Upper lobe of right lung (tissue), 1 donor: ENCODE measurements around the gene CROCC. TPM values are rescaled to one million over a fixed set of nuclear protein-coding genes. Genes with fewer than 3 reads are reported as not detected.
A peak's percentile ranks its signal among the peaks of the same experiment; 100 is the strongest.
"Not testable (repeated sequence)": the region's sequence is repeated elsewhere in the genome, so short reads cannot be mapped to it uniquely, and the experiment has no call there.

Experiments used
- ATAC-seq: fragments of 200-7000 bp; cut with Tn5 transposase; one replicate; pipeline ENCODE4 v1.9.1; 2020; ENCODE audit warnings: mild to moderate bottlenecking, moderate library complexity
- DNase-seq: peaks from one replicate; pipeline ENCODE4 v3.0.0-alpha.2; 2020
- H3K27ac ChIP-seq: fragments of 200-600 bp; one replicate; pipeline ENCODE4 v1.8.0; 2022
- H3K27me3 ChIP-seq: fragments of 200-600 bp; one replicate; pipeline ENCODE4 v1.8.0; 2022; ENCODE audit warnings: mild to moderate bottlenecking
- H3K36me3 ChIP-seq: fragments of 200-600 bp; one replicate; pipeline ENCODE4 v1.8.0; 2022
- H3K4me1 ChIP-seq: fragments of 200-600 bp; one replicate; pipeline ENCODE4 v1.8.0; 2022
- H3K4me3 ChIP-seq: fragments of 200-600 bp; one replicate; pipeline ENCODE4 v1.8.0; 2022; ENCODE audit warnings: mild to moderate bottlenecking
- H3K9me3 ChIP-seq: fragments of 200-600 bp; one replicate; pipeline ENCODE4 v1.8.0; 2022
- intact Hi-C: fragments of 100-400 bp; cut with DNase I; formaldehyde crosslinking; loops from one replicate; pipeline ENCODE4 v1.11.0; 2022
- total RNA-seq: library from RNA; stranded (reverse); fragmentation: NEBNext Ultra II Directional; extraction: Animal tissue kit (Norgen Biotek cat#: 25700); gene quantifications from one replicate; pipeline ENCODE4 v1.2.1, GENCODE V29; 2021
- TF ChIP-seq, protein P1 (sequence below): fragments of 200-600 bp; IDR thresholded peaks from one replicate; pipeline ENCODE4 v1.8.0; 2022; ENCODE audit warnings: antibody characterized with exemption
- donor health status: DM: no; HTN: yes; CAD: no; lungs with severe emphysema.

CROCC gene
- total RNA-seq, 1 donor from 2014 or later = 20.9 TPM

DNA sequence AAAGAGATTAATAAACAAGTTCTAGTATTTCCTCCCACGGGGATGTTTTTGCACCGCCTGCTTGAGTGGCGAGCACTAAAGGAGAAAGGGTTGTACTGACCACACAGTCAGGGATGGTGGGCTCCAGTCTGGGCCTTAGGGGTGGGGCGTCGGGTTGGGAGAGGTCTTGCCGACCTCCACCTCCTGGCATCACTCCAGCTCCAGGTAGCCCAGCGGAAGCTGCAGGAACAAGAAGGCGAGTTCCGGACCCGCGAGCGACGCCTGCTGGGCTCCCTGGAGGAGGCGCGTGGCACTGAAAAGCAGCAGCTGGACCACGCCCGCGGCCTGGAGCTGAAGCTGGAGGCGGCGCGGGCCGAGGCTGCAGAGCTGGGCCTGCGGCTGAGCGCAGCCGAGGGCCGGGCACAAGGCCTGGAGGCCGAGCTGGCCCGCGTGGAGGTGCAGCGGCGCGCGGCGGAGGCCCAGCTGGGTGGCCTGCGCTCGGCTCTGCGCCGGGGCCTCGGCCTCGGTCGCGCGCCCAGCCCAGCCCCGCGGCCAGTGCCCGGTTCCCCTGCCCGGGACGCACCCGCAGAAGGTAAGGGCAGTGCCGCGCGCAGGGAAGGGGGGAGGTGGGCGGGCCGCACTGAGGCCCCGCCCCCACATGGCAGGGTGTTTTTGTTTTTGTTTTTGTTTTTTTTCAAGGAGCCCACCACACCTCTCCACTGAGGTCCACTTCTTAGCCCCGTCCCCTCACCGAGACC lies 39.0 kb downstream of the CROCC start:
- Histone ChIP-seq H3K27ac (peak overlapping the region; percentile 75), H3K27me3 (no peaks in the 10 kb centered on the region), H3K4me3 (peak overlapping the region; percentile 47), H3K9me3 (no peaks in the 10 kb centered on the region), H3K36me3 (peaks cover 2% of the 10 kb centered on the region), H3K4me1 (peaks cover 7% of the 10 kb centered on the region)
- TF ChIP-seq, protein P1, sequence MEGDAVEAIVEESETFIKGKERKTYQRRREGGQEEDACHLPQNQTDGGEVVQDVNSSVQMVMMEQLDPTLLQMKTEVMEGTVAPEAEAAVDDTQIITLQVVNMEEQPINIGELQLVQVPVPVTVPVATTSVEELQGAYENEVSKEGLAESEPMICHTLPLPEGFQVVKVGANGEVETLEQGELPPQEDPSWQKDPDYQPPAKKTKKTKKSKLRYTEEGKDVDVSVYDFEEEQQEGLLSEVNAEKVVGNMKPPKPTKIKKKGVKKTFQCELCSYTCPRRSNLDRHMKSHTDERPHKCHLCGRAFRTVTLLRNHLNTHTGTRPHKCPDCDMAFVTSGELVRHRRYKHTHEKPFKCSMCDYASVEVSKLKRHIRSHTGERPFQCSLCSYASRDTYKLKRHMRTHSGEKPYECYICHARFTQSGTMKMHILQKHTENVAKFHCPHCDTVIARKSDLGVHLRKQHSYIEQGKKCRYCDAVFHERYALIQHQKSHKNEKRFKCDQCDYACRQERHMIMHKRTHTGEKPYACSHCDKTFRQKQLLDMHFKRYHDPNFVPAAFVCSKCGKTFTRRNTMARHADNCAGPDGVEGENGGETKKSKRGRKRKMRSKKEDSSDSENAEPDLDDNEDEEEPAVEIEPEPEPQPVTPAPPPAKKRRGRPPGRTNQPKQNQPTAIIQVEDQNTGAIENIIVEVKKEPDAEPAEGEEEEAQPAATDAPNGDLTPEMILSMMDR = peak; percentile 75
- intact Hi-C loops = no loop called here
- DNase-seq (peak; percentile 97), ATAC-seq (peak; percentile 95)

DNA sequence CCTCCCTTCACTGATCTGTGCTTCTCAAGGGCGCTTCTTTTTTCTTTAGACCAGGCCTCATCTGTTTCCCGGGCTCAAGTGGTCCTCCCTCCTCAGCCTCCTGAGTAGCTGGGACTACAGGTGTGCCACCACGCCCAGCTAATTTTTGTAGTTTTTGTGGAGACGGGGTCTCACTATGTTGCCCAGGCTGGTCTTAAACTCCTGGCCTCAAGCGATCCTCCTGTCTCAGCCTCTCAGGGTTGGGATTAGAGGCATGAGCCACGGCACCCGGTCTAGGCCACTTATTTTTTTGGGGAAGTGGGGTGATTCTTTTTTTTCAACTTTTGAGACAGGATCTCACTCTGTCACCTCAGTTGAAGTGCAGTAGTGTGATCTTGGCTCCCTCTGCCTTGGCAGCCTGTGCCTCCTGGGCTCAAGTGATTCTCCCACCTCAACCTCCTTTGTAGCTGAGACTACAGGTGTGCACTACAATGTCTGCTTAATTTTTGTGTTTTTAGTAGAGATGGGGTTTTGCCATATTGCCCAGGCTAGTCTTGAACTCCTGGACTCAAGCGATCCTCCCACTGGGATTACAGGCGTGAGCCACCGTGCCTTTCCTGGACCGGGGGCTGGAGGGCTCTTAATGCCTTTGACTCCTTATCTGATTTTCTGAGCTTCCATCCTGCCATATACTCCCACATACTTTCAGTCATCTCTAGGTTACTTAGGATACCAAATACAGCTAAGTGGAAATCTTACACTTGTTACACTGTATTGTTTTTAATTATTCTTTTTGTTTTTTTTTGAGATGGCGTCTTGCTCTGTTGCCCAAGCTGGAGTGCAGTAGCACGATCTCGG lies 39.8 kb downstream of the CROCC start:
- ATAC-seq (no peak), DNase-seq (no peak)
- intact Hi-C loops = no loop called here
- TF ChIP-seq, protein P1 = no peak
- H3K27ac ChIP-seq = peak overlapping the region; percentile 75
- peaks cover 7% of the 10 kb centered on the region for H3K4me1 ChIP-seq
- peaks cover 8% of the 10 kb centered on the region for H3K36me3 ChIP-seq
- peak overlapping the region; percentile 47 for H3K4me3 ChIP-seq
- no peaks in the 10 kb centered on the region for H3K27me3 ChIP-seq
- H3K9me3 ChIP-seq = no peaks in the 10 kb centered on the region

DNA sequence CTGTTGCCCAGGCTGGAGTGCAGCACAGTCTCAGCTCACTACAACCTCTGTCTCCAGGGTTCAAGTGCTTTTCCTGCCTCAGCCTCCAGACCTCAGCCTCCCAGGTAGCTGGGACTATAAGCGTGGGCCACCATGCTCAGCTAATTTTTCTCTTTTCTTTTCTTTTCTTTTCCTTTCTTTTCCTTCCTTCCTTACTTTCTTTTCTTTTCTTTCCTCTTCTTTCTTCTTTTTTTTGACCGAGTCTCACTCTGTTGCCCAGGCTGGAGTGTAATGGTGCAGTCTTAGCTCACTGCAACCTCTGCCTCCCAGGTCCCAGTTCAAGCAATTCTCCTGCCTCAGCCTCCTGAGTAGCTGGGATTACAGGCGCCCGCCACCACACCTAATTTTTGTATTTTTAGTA lies 42.4 kb downstream of the CROCC start:
- H3K4me3 ChIP-seq, H3K9me3 ChIP-seq, DNase-seq, H3K27ac ChIP-seq, intact Hi-C loops, H3K27me3 ChIP-seq, ATAC-seq: not testable (repeated sequence)
- Histone ChIP-seq H3K36me3 (peaks cover 12% of the 10 kb centered on the region), H3K4me1 (peaks cover 19% of the 10 kb centered on the region)

DNA sequence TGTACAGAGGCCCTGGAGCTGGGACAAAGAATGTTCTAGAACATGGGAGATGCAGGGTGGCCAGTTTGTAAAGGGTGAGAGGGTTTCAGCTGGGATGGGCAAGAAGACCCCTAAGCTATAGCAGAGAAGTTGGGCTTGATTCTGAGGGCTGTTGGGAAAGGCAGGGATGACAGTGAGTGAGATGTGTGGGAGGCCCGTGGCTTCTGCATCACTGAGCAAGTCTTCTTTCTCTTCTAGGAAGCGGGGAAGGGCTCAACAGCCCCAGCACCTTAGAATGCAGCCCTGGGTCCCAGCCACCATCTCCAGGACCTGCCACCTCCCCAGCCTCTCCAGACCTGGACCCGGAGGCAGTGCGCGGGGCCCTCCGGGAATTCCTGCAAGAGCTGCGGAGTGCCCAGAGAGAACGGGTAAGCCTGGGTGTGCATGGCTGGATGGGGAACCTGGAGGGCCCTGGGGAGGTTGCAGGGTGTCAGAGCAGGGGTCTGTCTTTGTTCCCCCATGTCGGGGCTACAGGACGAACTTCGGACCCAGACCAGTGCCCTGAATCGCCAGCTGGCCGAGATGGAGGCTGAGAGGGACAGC lies 43.8 kb downstream of the CROCC start:
- Histone ChIP-seq H3K4me3 (no peak overlapping the region), H3K27me3 (no peaks in the 10 kb centered on the region), H3K4me1 (peaks cover 12% of the 10 kb centered on the region), H3K9me3 (no peaks in the 10 kb centered on the region), H3K36me3 (peaks cover 12% of the 10 kb centered on the region), H3K27ac (no peak overlapping the region)
- intact Hi-C loops = no loop called here
- ATAC-seq (no peak), DNase-seq (no peak)
- TF ChIP-seq, protein P1 = no peak

DNA sequence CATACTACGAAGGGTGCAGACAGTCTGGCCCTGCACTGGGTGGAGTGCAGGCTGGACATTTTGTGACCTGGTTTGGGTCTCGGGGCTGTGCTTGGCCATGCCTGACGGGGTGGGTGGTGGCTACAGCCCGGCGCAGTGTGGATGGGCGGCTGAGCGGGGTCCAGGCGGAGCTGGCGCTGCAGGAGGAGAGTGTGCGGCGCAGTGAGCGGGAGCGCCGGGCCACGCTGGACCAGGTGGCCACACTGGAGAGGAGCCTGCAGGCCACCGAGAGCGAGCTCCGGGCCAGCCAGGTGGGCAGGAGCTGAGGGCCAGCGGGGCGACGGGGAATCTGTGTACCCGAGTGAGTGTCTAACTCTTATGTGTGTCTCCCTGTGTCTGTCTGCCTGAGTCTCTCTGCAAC lies 44.6 kb downstream of the CROCC start:
- intact Hi-C loops = no loop called here
- TF ChIP-seq, protein P1 = no peak
- no peaks in the 10 kb centered on the region for H3K27me3 ChIP-seq
- H3K9me3 ChIP-seq = no peaks in the 10 kb centered on the region
- ATAC-seq (no peak), DNase-seq (no peak)
- H3K4me1 ChIP-seq = peaks cover 11% of the 10 kb centered on the region
- no peak overlapping the region for H3K4me3 ChIP-seq
- H3K36me3 ChIP-seq = peaks cover 12% of the 10 kb centered on the region
- H3K27ac ChIP-seq = no peak overlapping the region
